ENCODE measurements around the gene HLA-DOB.

- no peak for TF ChIP-seq CTCF (conservative IDR thresholded peaks at IDR 0.05)
- TF ChIP-seq ZFX (IDR thresholded peaks at IDR 0.05) = no peak
Measured at GRCh38 chr6:32840604-32841246, 23.9 kb upstream of the HLA-DOB start.
